ENCODE measurements around the gene ZSCAN20. TPM values are rescaled to one million over a fixed set of nuclear protein-coding genes. Genes with fewer than 3 reads are reported as not detected.

The ZSCAN20 gene
- polyA plus RNA-seq, 10 donors = 2.2 to 3.1 (median 3.0) TPM

DNA sequence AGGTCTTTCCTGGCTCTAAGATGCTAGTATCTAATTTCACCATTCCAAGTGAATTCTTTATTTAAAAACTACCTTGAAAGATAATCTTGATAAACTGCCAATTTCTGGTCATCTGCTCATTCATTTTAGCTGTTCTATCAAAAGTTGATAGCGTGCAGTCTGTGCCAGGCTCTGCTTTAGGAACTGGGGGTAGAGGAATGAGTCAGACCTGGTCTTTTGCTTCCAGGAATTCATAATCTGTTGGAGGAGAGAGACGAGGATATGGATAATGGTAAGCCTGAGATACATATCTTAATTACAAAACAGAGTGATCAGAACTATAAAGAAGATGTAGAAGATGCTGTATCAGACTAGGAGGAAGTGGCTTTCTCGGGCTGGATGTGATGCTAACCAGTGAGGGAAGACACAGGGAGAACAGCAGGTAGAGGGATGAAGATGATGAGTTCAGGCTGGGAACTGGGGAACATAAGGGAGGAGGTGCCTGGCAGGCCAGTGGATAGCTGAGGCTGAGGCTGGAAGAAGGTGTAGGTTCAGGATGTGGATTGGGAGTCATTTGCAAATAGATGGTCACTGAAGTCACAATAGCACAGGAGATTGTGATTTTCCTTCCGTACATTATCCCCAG lies 29.3 kb upstream of the ZSCAN20 start:
- DNase-seq = no peak

GRCh38 chr1:33443705-33444180 lies 28.7 kb upstream of the ZSCAN20 start:
- DNase-seq = peak in 1 of 3 donors; percentile 58

DNA sequence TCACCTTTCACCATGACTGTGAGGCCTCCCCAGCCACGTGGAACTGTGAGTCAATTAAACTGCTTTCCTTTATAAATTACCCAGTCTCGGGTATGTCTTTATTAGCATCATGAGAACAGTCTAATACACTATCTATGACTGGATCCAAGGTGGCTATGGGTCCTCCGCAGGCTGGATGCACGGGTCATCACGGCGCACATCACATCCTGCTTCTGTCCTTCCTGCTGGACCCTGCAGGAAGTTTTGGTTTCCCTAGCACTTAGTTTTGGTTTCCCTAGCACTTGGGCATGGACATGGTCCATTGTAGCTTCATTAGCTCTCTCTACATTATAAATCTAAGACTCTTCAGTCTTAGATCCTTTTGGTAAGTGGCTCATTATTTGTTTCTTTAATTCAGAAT lies 27.3 kb upstream of the ZSCAN20 start:
- no peak for DNase-seq

- no peak for DNase-seq
Observed at GRCh38 chr1:33446590-33446989, 25.9 kb upstream of the ZSCAN20 start.

GRCh38 chr1:33454646-33455282 lies 17.7 kb upstream of the ZSCAN20 start:
- DNase-seq = no peak

DNA sequence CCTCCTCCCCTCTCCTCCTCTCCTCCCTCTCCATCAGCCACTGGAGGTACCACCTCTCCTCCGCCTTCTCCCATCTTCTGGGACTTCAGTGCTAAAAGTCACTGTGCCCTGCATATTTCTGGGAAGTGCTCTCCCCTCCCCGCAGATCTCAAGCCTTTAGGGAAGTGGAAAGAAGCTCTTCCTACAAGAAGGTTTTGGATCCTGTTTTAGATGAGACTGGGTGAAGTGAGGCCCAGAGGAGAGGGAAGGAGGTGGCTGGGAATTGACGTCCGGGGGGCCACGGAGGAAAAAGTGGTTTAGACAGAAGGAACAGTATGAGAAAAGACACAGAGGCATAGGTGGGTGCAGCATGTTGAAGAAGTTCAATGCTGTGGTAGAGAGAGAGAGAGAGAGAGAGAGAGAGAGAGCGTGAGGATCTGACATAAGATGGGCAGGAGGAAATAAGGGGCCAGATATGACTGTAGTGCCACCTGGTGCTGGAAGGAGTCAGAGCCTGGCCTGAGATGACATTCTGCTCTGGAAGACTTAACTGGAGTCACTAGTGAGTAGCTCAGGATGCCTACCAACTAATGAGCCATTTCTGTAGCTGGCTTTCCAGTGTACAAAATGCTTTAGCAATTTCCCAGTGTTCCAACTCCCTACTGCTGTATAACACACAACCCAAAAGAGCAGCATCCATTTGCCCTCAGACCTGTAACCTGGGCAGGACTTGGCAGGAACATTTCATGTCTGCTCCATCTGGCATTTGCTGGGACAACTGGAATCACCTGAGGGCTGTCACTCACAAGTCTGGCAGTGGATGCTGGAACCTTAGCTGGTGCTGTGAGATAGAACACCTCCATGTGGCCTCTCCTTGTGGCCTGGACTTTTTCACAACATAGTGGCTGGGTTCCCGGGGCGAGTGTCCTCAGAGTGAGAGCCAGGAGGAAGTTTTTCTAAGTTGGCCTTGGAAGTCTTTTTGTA lies 16.6 kb upstream of the ZSCAN20 start:
- peak; percentile 55 to 74 (median 66) for DNase-seq

GRCh38 chr1:33456502-33456886 lies 16.0 kb upstream of the ZSCAN20 start:
- no peak for DNase-seq

- DNase-seq = no peak
Observed at GRCh38 chr1:33459691-33460090, 12.8 kb upstream of the ZSCAN20 start.

DNA sequence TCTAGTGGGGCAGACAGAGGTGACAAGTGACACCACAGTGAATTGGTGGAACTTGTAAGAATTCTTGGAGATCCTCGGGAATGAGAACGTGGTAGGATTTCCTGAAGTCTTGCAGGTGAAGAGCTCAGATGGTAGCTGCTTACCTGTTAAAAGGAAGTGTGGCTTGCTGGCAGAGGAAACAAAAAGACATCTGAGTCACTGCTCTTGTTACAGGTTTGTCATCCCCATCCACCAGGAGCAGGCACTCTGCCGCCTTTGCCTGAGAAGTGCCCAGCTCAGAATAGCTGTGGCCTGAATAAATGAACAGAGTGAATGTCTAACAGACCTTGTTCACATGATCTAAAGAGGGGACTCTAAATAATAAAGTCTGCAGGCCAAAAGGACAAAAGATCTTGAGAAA lies 12.3 kb upstream of the ZSCAN20 start:
- DNase-seq = no peak

- DNase-seq = peak in 1 of 3 donors; percentile 50
Observed at GRCh38 chr1:33460947-33461629, 11.4 kb upstream of the ZSCAN20 start.

GRCh38 chr1:33462405-33463164 lies 9.9 kb upstream of the ZSCAN20 start:
- DNase-seq = no peak

- no peak for DNase-seq
Observed at GRCh38 chr1:33464552-33464951, 7.9 kb upstream of the ZSCAN20 start.

- DNase-seq = no peak
Observed at GRCh38 chr1:33465316-33465715, 7.1 kb upstream of the ZSCAN20 start.

DNA sequence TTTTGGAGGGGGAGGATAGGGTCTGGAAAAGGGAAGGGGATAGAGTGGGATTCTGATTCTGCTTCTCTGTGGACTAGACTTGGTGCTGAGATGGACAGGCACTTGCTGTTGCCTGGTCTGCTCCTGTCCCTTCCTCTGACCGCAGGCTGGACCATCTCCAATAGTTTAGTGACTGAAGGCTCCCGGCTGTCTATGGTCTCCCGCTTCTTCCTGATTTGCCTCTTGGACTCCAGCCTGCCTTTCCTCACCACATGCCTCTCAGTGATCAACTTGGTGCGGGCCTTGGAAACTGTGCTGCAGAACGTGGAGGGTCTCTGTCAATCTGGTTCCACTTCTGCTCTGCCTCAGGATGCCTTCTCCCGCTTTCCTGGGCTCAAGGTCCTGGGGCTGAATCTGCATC lies 6.3 kb upstream of the ZSCAN20 start:
- no peak for DNase-seq

DNA sequence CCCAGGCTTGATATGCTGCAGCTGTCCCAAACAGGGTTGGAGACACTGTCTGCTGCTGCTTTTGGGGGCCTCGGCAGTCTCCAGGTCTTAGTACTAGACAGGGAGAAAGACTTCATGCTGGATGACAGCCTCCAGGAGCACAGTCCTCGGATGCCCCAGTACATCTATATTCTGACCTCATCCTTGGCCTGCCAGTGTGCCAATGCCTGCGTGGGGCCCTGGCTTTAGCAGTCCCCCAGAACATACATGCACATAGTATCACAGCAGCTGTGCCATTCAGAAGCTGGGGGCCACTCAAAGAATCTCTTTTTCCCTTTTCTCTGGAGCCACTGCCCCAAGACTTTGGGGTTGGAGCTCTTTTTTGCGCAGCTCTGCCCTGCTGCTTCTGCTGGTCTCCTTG lies 4.4 kb upstream of the ZSCAN20 start:
- no peak for DNase-seq

DNA sequence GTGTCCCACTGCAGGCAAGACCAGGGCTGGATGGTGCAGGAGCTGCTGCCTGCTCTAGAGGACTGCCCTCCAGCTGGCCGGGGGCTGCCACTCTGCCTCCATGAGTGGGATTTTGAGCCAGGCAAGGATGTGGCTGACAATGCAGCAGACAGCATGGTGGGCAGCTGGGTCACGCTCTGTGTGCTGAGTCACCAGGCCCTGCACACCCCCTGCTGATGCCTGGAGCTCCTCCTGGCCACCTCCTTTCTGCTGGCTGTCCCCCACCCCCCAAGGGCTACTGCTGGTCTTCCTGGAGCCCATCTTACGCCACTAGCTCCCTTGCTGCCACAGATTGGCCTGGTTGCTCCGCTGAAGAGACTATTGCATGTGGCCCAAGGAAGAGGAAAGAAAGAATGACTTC lies 3.9 kb upstream of the ZSCAN20 start:
- DNase-seq = no peak

DNA sequence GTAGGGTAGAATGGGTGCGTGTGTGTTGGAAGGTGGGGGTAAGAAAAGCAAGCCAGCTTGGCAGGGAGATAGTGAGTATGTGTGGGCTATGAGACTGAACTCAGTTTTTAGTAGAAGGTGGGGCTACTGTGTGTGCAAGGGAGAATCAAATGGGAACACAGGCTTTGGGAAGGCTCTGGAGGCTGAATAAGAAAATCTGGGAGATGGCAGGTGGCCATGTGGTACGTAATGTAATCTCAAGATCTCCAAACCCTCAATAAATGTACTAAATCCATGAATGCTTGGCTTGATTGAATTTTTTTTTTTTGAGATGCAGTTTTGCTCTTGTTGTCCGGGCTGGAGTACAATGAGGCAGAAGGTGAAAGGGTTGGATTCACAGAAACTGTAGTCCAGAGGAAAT lies 3.5 kb upstream of the ZSCAN20 start:
- DNase-seq = peak in 2 of 3 donors; percentile 63 to 77

GRCh38 chr1:33469691-33470090 lies 2.8 kb upstream of the ZSCAN20 start:
- no peak for DNase-seq

GRCh38 chr1:33470495-33471012 lies 1.9 kb upstream of the ZSCAN20 start:
- peak; percentile 79 to 92 (median 88) for DNase-seq

GRCh38 chr1:33471416-33471815 lies 1.0 kb upstream of the ZSCAN20 start:
- no peak for DNase-seq

- DNase-seq = no peak
Observed at GRCh38 chr1:33473900-33474299, 1.5 kb downstream of the ZSCAN20 start.
